Measurements from ENCODE around the gene S100A3.

DNA sequence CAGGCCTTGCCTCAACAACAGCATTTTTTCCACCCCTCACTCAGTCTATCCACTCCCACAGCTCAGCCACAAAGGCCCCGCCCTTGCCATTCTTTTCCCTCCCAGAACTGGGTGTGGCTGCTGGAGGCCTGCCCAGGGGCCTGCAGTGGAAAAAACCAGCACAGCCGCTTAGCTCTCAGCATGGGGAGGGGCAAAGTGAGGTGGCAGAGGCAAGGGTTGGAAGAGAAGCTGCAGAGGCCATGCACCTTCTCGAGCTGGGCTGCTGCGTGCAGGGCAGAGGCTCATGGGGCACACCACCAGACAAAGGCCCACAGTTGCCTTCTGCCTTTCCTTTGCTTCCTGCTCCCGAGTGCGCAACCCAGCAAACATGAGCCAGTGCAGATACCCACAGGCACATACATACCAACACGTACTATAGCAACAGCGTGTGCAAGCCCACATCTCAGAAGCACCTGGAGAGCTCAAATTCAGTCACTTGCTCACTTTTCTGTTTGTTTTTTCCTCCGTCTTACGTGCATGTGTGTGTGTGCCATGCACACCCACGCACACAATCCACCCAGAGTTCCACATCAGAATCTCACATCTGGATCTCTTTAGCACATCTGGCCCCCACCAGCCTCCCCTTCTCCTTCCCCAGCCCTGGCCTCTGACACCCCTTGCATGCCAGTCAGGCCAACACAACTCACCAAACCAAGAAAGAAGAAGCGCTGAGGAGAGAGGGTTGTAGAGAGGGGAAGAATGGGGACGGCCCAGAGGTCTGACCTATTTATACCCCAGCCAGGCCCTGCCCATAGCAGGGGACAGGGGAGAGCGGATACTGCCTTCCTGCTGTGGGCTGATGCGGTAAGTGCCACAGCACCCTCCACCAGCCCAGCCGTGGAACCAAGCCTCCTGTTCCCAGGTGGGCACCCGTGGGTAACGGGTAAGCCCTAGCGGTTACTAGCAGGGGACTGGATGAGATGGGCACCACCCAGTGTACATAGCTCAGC lies 3.7 kb downstream of the S100A3 start, which contains the start of gene S100A4:
- TF ChIP-seq CREB1 (IDR thresholded peaks at IDR 0.05; ENCODE audit: low read depth): no peak
- peak; percentile 35; the same call in 1 of the 2 replicates for TF ChIP-seq FOXM1 (IDR thresholded peaks at IDR 0.05; ENCODE audit: borderline replicate concordance, low read depth)
- no peak; the same call in 1 of the 2 replicates for TF ChIP-seq TCF12 (IDR thresholded peaks at IDR 0.05; ENCODE audit: low read depth)
- TF ChIP-seq EP300 (IDR thresholded peaks at IDR 0.05; ENCODE audit: borderline replicate concordance): peak; percentile 75; the same call in 1 of the 2 replicates
